Endodermal cell (in vitro differentiated cells): ENCODE measurements around the gene PPP2R5C. TPM values are rescaled to one million over a fixed set of nuclear protein-coding genes. Genes with fewer than 3 reads are reported as not detected.

ENCODE experiments used
- DNase-seq: peaks from one replicate; pipeline ENCODE4 v3.0.0-alpha.2; 2017
- H3K27ac ChIP-seq: 2 replicates; pipeline ENCODE4 v1.5.1; 2013; ENCODE audit warnings: mild to moderate bottlenecking, low read depth, low read length, moderate library complexity
- H3K27me3 ChIP-seq: 2 replicates; pipeline ENCODE4 v1.6.1; 2013; ENCODE audit warnings: mild to moderate bottlenecking, low read length, moderate library complexity; ENCODE audit not compliant: insufficient read depth, control insufficient read depth, poor library complexity, severe bottlenecking
- H3K36me3 ChIP-seq: 2 replicates; pipeline ENCODE4 v1.7.0; 2013; ENCODE audit warnings: mild to moderate bottlenecking, low read length, moderate library complexity; ENCODE audit not compliant: control insufficient read depth, insufficient read depth
- H3K4me1 ChIP-seq: one replicate; pipeline ENCODE4 v1.7.0; 2013; ENCODE audit warnings: low read length; ENCODE audit not compliant: control insufficient read depth, insufficient read depth
- H3K4me3 ChIP-seq: 2 replicates; pipeline ENCODE4 v1.5.1; 2013; ENCODE audit warnings: mild to moderate bottlenecking, low read length, moderate library complexity
- H3K9ac ChIP-seq: 2 replicates; pipeline ENCODE4 v1.6.1; 2013; ENCODE audit warnings: mild to moderate bottlenecking, low read length, moderate library complexity; ENCODE audit not compliant: poor library complexity, severe bottlenecking; ENCODE audit errors: extremely low read depth
- H3K9me3 ChIP-seq: 2 replicates; pipeline ENCODE4 v1.6.1; 2013; ENCODE audit warnings: mild to moderate bottlenecking, low read length, moderate library complexity; ENCODE audit not compliant: control insufficient read depth
- H3K27ac Mint-ChIP-seq: 2 replicates; pipeline ENCODE4 v1.8.0; 2020; ENCODE audit warnings: mixed read lengths
- H3K27me3 Mint-ChIP-seq: 2 replicates; pipeline ENCODE4 v1.8.0; 2021; ENCODE audit warnings: mild to moderate bottlenecking, mixed read lengths; ENCODE audit not compliant: insufficient read depth
- H3K36me3 Mint-ChIP-seq: 2 replicates; pipeline ENCODE4 v1.8.0; 2020; ENCODE audit warnings: low read depth, mixed read lengths
- H3K4me1 Mint-ChIP-seq: 2 replicates; pipeline ENCODE4 v1.8.0; 2020; ENCODE audit warnings: mixed read lengths
- H3K4me3 Mint-ChIP-seq: 2 replicates; pipeline ENCODE4 v1.8.0; 2020; ENCODE audit warnings: mild to moderate bottlenecking, moderate library complexity, mixed read lengths
- H3K9me3 Mint-ChIP-seq: 2 replicates; pipeline ENCODE4 v1.8.0; 2020; ENCODE audit warnings: mild to moderate bottlenecking, mixed read lengths
- WGBS, 2 experiments: methylation state at CpG; one replicate each; pipeline versions ENCODE4 v1.1.5 to v1.1.7; 2013; ENCODE audit warnings: missing lambda C conversion rate in 2 of 2, mixed read lengths in 1 of 2; ENCODE audit not compliant: insufficient coverage in 1 of 2, insufficient read length in 1 of 2; 5-methylcytosine and 5-hydroxymethylcytosine counted together
- total RNA-seq, 2 donors: library from RNA; stranded (reverse); fragmentation: NEBNext Ultra II Directional in 1 of 2; extraction: Animal tissue kit (Norgen Biotek cat#: 25700) in 1 of 2; gene quantifications; 2 replicates in 1 of 2; 3 replicates in 1 of 2; pipeline ENCODE4 v1.2.1, GENCODE V29; 2021
- TF ChIP-seq, protein P1 (sequence below): fragments of 200-600 bp; sonication (generic); conservative IDR thresholded peaks from 2 replicates; pipeline ENCODE4 v1.5.0; 2021; ENCODE audit warnings: antibody characterized with exemption, mild to moderate bottlenecking

PPP2R5C gene
- total RNA-seq, 2 donors from 2014 or later = 116 to 117 TPM

DNA sequence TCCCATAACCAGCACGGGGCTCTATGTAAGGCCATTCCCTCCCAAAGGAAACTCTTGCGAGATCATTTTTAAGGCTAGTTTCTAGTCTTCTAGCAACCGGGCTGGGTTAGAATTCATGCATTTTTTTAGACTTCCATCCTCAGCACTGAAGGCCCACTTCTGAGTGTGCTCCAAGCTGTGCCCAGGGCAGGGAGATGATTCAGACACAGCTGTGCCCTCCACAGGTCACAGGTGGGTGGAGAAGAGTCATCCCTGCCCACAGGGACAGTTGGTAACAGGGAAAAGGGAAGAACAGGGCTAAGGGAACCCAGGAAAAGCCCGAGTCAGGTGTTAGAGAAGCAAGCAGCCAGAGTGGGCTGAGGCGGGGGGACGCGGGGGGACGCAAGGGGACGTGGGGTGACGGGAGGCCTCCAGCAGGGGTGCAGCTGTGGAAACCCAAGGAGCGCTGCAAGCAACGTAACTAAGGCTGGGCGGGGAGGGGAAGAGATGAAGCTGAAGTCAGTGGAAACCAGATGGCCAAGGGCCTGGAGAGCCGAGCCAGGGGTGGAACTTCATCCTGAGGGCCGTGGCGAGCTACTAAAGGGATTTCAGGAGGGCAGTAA is 27.2 kb upstream of the PPP2R5C start:
- no peaks in the 10 kb centered on the region for H3K4me1 ChIP-seq
- Mint-ChIP-seq H3K36me3 (no peaks in the 10 kb centered on the region), H3K27ac (no peak overlapping the region), H3K4me3 (no peak overlapping the region), H3K27me3 (peaks cover 7% of the 10 kb centered on the region), H3K9me3 (peaks cover 14% of the 10 kb centered on the region), H3K4me1 (peaks cover 10% of the 10 kb centered on the region)
- WGBS, 2 experiments = 92 to 95% methylated on average over 9 to 16 of the region's 16 CpGs
- DNase-seq = no peak
- TF ChIP-seq, protein P1, sequence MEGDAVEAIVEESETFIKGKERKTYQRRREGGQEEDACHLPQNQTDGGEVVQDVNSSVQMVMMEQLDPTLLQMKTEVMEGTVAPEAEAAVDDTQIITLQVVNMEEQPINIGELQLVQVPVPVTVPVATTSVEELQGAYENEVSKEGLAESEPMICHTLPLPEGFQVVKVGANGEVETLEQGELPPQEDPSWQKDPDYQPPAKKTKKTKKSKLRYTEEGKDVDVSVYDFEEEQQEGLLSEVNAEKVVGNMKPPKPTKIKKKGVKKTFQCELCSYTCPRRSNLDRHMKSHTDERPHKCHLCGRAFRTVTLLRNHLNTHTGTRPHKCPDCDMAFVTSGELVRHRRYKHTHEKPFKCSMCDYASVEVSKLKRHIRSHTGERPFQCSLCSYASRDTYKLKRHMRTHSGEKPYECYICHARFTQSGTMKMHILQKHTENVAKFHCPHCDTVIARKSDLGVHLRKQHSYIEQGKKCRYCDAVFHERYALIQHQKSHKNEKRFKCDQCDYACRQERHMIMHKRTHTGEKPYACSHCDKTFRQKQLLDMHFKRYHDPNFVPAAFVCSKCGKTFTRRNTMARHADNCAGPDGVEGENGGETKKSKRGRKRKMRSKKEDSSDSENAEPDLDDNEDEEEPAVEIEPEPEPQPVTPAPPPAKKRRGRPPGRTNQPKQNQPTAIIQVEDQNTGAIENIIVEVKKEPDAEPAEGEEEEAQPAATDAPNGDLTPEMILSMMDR = no peak
- no peak overlapping the region for H3K9ac ChIP-seq
- H3K9me3 ChIP-seq = peaks cover 13% of the 10 kb centered on the region
- H3K27me3 ChIP-seq = no peaks in the 10 kb centered on the region
- no peak overlapping the region for H3K4me3 ChIP-seq
- H3K36me3 ChIP-seq = no peaks in the 10 kb centered on the region
- H3K27ac ChIP-seq = no peak overlapping the region

DNA sequence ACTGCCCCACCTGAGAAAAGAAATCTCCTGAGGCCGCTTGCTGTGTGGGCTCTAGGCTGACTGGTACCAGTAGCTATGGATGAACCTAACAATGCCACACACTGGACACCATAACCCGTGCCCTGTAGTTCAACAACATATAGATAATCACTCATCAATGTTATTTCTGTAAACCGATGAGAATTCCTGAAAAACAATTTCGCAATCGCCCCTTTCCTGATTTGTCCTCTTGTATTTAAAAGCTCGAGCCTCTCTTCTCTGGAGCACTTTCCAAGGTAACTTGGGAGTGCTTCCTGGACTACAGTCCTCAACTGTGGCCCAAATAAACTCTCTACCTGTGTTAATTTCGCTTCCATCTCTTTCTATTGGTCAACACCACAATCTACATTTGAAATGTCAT is 26.1 kb upstream of the PPP2R5C start:
- Mint-ChIP-seq H3K36me3 (no peaks in the 10 kb centered on the region), H3K27me3 (peaks cover 16% of the 10 kb centered on the region), H3K4me1 (peaks cover 10% of the 10 kb centered on the region), H3K4me3 (no peak overlapping the region), H3K9me3 (peaks cover 25% of the 10 kb centered on the region), H3K27ac (no peak overlapping the region)
- H3K9ac ChIP-seq = no peak overlapping the region
- H3K9me3 ChIP-seq = peaks cover 16% of the 10 kb centered on the region
- H3K4me1 ChIP-seq = no peaks in the 10 kb centered on the region
- H3K27ac ChIP-seq = no peak overlapping the region
- no peak for DNase-seq
- H3K36me3 ChIP-seq = no peaks in the 10 kb centered on the region
- WGBS, 2 experiments = 92 to 93% methylated on average over 5 to 7 of the region's 7 CpGs
- H3K27me3 ChIP-seq = no peaks in the 10 kb centered on the region
- TF ChIP-seq, protein P1 = no peak
- H3K4me3 ChIP-seq = no peak overlapping the region

DNA sequence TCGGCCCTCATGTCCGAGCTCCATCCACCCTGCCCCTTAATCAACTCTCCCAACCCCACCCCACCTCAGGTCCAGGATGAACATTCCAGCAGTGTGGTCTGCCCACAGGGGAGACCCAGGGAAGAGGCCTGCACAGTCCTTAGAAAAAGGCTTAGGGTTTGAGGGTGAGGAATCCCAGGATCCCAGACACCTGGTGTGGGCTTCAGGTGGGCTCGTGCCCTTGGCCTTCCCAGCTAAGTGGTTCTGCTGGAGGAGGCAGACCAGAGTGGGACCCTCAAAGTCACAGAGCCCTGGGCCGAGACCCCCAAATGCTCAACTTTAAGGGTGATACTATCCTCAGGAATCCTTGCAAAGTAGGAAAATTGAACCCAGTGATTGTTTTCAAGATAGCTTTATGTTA is 25.4 kb upstream of the PPP2R5C start:
- WGBS, 2 experiments = 94% methylated on average over 4 of the region's 4 CpGs; no CpG with 5 or more reads in 1 of the 2 experiments
- H3K9ac ChIP-seq = no peak overlapping the region
- no peaks in the 10 kb centered on the region for H3K36me3 ChIP-seq
- Mint-ChIP-seq H3K27me3 (peaks cover 16% of the 10 kb centered on the region), H3K27ac (no peak overlapping the region), H3K9me3 (peaks cover 31% of the 10 kb centered on the region), H3K4me1 (peaks cover 9% of the 10 kb centered on the region), H3K4me3 (no peak overlapping the region), H3K36me3 (no peaks in the 10 kb centered on the region)
- no peaks in the 10 kb centered on the region for H3K27me3 ChIP-seq
- no peak overlapping the region for H3K27ac ChIP-seq
- peaks cover 22% of the 10 kb centered on the region for H3K9me3 ChIP-seq
- TF ChIP-seq, protein P1 = no peak
- no peak for DNase-seq
- H3K4me1 ChIP-seq = no peaks in the 10 kb centered on the region
- no peak overlapping the region for H3K4me3 ChIP-seq
